GM06990 (cell line): ENCODE results near the gene STAC2.

Experiments
- DNase-seq: peaks from one replicate; pipeline ENCODE4 v3.0.0-alpha.2; 2011; ENCODE audit not compliant: insufficient read length; ENCODE audit errors: extremely low read depth
- H3K27me3 ChIP-seq: replicated peaks from 2 replicates; pipeline ENCODE4 v1.6.0; 2011; ENCODE audit warnings: low read length; ENCODE audit not compliant: control insufficient read depth, insufficient read depth
- H3K36me3 ChIP-seq: 2 replicates; pipeline ENCODE4 v1.5.1; 2011; ENCODE audit warnings: low read length; ENCODE audit not compliant: control insufficient read depth, insufficient read depth
- H3K4me3 ChIP-seq: replicated peaks from 2 replicates; pipeline ENCODE4 v1.5.1; 2011; ENCODE audit warnings: low read depth, mild to moderate bottlenecking, control low read depth, low read length
- CTCF ChIP-seq: IDR thresholded peaks from 2 replicates; pipeline ENCODE4 v1.5.1; 2011; ENCODE audit warnings: low read length, control low read depth, mild to moderate bottlenecking, inconsistent platforms; ENCODE audit not compliant: insufficient read depth, poor library complexity, severe bottlenecking

STAC2 gene

DNA sequence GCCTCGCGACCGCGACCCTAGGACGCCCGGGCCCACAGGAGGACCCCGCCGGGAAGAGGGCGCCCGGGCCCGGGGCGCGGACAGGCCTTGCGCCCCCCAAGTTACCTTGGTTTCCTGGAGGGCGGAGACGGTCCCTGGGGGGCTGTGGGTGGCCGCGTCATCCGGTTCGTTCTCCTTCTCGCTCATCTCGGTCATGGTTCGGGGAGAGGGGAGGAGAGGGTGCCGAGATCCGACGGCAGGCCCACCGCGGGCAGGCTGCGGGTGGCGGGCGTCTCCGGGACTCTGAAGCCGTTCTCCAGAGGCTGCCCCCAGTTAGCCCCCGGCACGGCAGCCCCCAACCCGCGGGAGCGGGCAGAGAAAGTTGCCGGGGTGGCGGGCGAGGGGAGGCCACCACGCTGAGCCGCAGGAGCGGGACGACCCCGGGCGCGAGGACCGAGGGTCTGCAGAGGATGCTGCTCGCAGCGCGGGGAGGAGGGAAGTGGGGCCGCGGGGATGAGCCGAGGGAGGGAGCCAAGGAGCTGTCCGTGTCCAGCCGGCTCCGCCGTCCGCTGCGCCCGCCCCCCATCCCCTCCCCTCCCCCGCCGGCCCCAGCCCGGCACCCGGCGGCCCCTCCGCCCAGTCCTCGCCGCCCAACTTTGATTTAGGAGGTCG is at the start of gene STAC2:
STAC2 (minus strand) TSS at position 638 of the 651 bp plus-strand sequence; CDS start at position 195, 443 bp downstream.
- H3K27me3 ChIP-seq, result peaks cover 7% of the 10 kb centered on the region
- H3K4me3 ChIP-seq, result no peak within 1 kb of the TSS
- no peaks in the 10 kb centered on the region for H3K36me3 ChIP-seq
- TF ChIP-seq CTCF, result no peak
- no peak for DNase-seq

- H3K36me3 ChIP-seq, result no peaks in the 10 kb centered on the region
- no peak for TF ChIP-seq CTCF
- no peaks in the 10 kb centered on the region for H3K27me3 ChIP-seq
- no peak overlapping the region for H3K4me3 ChIP-seq
- no peak for DNase-seq
Measured at GRCh38 chr17:39271546-39271945, 45.8 kb upstream of the STAC2 start.

DNA sequence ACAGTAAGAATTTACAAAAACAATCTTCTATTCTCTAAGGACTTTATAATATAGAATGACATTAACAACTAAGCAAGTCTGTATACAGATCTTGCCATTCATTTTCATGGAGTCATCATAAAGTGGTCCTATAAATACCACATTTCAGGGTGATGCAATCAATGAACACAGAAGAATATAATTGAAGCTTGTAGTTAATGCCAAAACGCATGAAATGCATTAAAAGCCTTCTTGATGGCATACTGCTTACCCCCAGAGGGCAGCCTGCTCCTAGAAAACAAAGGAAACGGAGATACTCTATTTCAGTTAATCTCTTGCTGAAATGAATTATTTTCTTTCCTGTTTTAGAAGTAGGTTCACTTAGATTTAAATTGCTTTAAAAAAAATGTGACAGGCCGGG is 45.2 kb upstream of the STAC2 start:
- Histone ChIP-seq H3K4me3 (no peak overlapping the region), H3K36me3 (no peaks in the 10 kb centered on the region), H3K27me3 (no peaks in the 10 kb centered on the region)
- peak; percentile 9 for DNase-seq
- peak; percentile 27 for TF ChIP-seq CTCF

GRCh38 chr17:39264119-39264518 is 38.4 kb upstream of the STAC2 start:
- TF ChIP-seq CTCF, result no peak
- H3K4me3 ChIP-seq, result no peak overlapping the region
- no peak for DNase-seq
- no peaks in the 10 kb centered on the region for H3K27me3 ChIP-seq
- H3K36me3 ChIP-seq, result no peaks in the 10 kb centered on the region; the same call in 1 of the 2 replicates

DNA sequence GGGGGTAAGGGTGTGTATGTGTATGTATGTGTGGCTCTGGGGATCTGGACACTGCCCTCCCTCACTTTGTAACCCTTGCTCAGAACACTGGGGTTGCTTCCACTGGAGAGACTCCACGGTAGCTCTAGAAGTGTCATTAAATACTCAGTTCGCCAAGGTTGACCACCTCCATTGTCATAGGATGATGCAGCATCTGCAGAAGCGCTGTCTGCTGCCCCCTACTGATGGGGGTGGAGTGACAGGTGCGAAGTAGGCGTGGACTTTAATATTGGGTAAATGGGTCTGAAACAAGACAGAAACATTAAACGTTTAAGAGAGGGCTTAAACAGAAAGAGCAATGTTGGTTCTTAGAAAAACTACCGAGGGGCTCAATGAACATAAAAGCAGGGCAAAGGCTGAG is 35.5 kb upstream of the STAC2 start:
- Histone ChIP-seq H3K27me3 (no peaks in the 10 kb centered on the region), H3K36me3 (no peaks in the 10 kb centered on the region; the same call in none of the 2 replicates), H3K4me3 (no peak overlapping the region)
- peak; percentile 60 for TF ChIP-seq CTCF
- no peak for DNase-seq
